Heart left ventricle (tissue), 16 donors: ENCODE measurements around the gene FMNL3. TPM values are rescaled to one million over a fixed set of nuclear protein-coding genes. Genes with fewer than 3 reads are reported as not detected.
A peak's percentile ranks its signal among the peaks of the same experiment; 100 is the strongest.

ENCODE experiments used
- ATAC-seq, 4 donors: fragments of 200-7000 bp; cut with Tn5 transposase; one replicate each; pipeline ENCODE4 v1.9.1; 2020 to 2022; ENCODE audit warnings: moderate library complexity in 4 of 4, mild to moderate bottlenecking in 3 of 4, moderate number of reproducible peaks in 1 of 4
- DNase-seq, 5 donors: peaks; one replicate each; pipeline ENCODE4 v3.0.0-alpha.2; 2020
- H3K27ac ChIP-seq, 12 donors: fragments of 200-600 bp; sonication (generic) in 4 of 12; one replicate each; pipeline versions ENCODE4 v1.5.0 to v1.8.0; 2016 to 2022; ENCODE audit warnings: mild to moderate bottlenecking in 2 of 12
- H3K27me3 ChIP-seq, 9 donors: fragments of 200-600 bp; sonication (generic) in 2 of 9; one replicate each; pipeline versions ENCODE4 v1.5.1 to v1.8.0; 2016 to 2022; ENCODE audit warnings: mild to moderate bottlenecking in 3 of 9
- H3K36me3 ChIP-seq, 9 donors: fragments of 200-600 bp; sonication (generic) in 2 of 9; one replicate each; pipeline versions ENCODE4 v1.5.0 to v1.8.0; 2018 to 2022; ENCODE audit warnings: mild to moderate bottlenecking in 2 of 9
- H3K4me1 ChIP-seq, 12 donors: fragments of 200-600 bp; sonication (generic) in 4 of 12; one replicate each; pipeline versions ENCODE4 v1.5.0 to v1.8.0; 2016 to 2022; ENCODE audit warnings: mild to moderate bottlenecking in 3 of 12
- H3K4me3 ChIP-seq, 12 donors: fragments of 200-600 bp; sonication (generic) in 4 of 12; one replicate each; pipeline versions ENCODE4 v1.5.0 to v1.8.0; 2017 to 2022; ENCODE audit warnings: mild to moderate bottlenecking in 9 of 12, moderate library complexity in 4 of 12
- H3K9me3 ChIP-seq, 12 donors: fragments of 200-600 bp; sonication (generic) in 4 of 12; one replicate each; pipeline versions ENCODE4 v1.5.0 to v1.8.0; 2016 to 2022; ENCODE audit warnings: mild to moderate bottlenecking in 1 of 12
- CTCF ChIP-seq, 12 donors: fragments of 200-600 bp; sonication (generic) in 4 of 12; IDR thresholded peaks; one replicate each; pipeline versions ENCODE4 v1.5.0 to v1.8.0; 2018 to 2022; ENCODE audit warnings: antibody characterized with exemption in 12 of 12, mild to moderate bottlenecking in 5 of 12
- POLR2A ChIP-seq, 2 donors: fragments of 450-650 bp; IDR thresholded peaks; one replicate each; pipeline ENCODE4 v1.6.1; 2017; ENCODE audit warnings: antibody characterized with exemption in 2 of 2, mild to moderate bottlenecking in 2 of 2, moderate library complexity in 2 of 2
- WGBS, 4 donors: extraction: QIAGEN DNeasy Blood & Tissue Kit in 2 of 4; methylation state at CpG; one replicate each; pipeline versions ENCODE4 v1.1.5 to v1.1.7; 2013 to 2018; 5-methylcytosine and 5-hydroxymethylcytosine counted together
- intact Hi-C, 10 donors: fragments of 100-400 bp; cut with DNase I; formaldehyde crosslinking; loops; one replicate each; pipeline versions ENCODE4 v1.11.1 to v1.14.2; 2022
- polyA plus RNA-seq, 2 donors: library from polyadenylated mRNA; stranded (reverse); fragments of 200-250 nt; gene quantifications; one replicate each; pipeline ENCODE4 v1.2.3, GENCODE V29; 2013
- total RNA-seq, 9 donors: library from RNA; depleted of rRNA in 2 of 9; stranded (reverse); fragments of >200 nt in 2 of 9; fragmentation: NEBNext Ultra II Directional in 3 of 9; extraction: Animal tissue kit (Norgen Biotek cat#: 25700) in 3 of 9; gene quantifications; one replicate each; pipeline versions ENCODE4 v1.1.0 to v1.2.4, GENCODE V29; 2016 to 2023
- donor health status: ischemic (EF 13 %, LVEDD 7.1; RV severe dilation, severe dysfunction).
- donor health status: healthy with polysubstance abuse.
- donor health status: DM: no; HTN: yes; CAD: no.
- donor health status: DM: no; HTN: no; CAD: no.
- donor health status: ischemic (EF 25% LVEDD 6.9; RV normal size, moderate dysfunction).
- donor health status: ischemic (EF 25% LVEDD 5.7; RV mildly dilated, moderate dysfunction).
- donor health status: healthy.
- donor health status: DM: yes; HTN: yes; CAD: no.
- donor health status: ischemic (EF 35%, LVEDD 5.7; RV mildly dilated, moderate dysfunction).
- donor health status: nonischemic (EF 11% LVEDD 7.7; RV severe dilation, severe dysfunction).
- donor health status: DM: yes; HTN: yes; CAD: no.
- donor health status: PGD.
- donor health status: ischemic (EF 29% LVEDD 5.4; RV normal size, mild dysfunction).
- donor health status: nonischemic (EF 23%, LVEDD 6.1; RV moderate dilation, normal function).

FMNL3 gene
- total and polyA plus RNA-seq, 11 donors = 5.9 to 33.9 (median 13.0) TPM

DNA sequence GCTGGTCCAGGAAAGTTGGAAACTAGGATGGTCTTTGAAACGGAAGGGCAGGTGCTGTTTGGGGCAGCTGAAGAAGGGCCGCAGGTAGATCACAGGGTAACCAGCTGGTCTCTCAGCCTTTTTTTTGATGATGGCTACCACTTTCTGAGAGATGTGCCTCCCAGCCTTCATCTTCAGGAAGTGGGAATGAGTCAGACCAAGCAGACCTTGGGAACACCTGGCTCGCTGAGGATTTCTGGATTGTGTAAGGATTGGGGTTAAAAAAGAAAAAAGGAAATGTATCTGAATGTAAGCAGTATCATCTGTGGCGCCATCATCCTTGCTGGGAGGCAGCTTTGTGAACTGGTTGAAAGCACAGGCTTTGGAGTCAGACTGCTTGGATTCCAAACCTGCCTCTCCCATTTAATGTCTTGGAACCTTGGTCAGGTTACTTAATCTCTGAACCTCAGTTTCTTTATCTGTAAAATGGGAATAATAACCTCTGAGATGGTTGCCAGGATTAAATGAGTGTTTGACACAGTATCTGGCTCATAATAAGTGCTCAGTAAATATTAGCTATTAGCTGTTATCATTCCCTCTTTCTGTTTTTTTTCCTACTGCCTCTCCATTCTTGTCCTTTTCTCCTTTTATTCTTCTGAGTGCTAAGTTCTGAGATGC lies 82.2 kb downstream of the FMNL3 start:
- intact Hi-C loops = loop anchor here in 3 of 10 donors (5.0 to 10.0 kb wide), 2 partner anchors 43 to 220 kb away; partner anchors contain the start of gene BCDIN3D (in 1 of the 3)
- Histone ChIP-seq H3K9me3 (no peaks in the 10 kb centered on the region), H3K4me1 (peaks cover 0 to 25% (median 16%) of the 10 kb centered on the region in 12 donors), H3K36me3 (no peaks in the 10 kb centered on the region), H3K27ac (peak overlapping the region in 1 of 12 donors; percentile 91), H3K4me3 (no peak overlapping the region), H3K27me3 (peaks cover 0 to 3% (median 0%) of the 10 kb centered on the region in 9 donors)
- DNase-seq (no peak), ATAC-seq (no peak)
- WGBS, 4 donors = 58 to 67% (median 62%) methylated on average over 4 of the region's 4 CpGs
- no peak for TF ChIP-seq POLR2A (IDR thresholded peaks at IDR 0.05)
- no peak for TF ChIP-seq CTCF (IDR thresholded peaks at IDR 0.05)

DNA sequence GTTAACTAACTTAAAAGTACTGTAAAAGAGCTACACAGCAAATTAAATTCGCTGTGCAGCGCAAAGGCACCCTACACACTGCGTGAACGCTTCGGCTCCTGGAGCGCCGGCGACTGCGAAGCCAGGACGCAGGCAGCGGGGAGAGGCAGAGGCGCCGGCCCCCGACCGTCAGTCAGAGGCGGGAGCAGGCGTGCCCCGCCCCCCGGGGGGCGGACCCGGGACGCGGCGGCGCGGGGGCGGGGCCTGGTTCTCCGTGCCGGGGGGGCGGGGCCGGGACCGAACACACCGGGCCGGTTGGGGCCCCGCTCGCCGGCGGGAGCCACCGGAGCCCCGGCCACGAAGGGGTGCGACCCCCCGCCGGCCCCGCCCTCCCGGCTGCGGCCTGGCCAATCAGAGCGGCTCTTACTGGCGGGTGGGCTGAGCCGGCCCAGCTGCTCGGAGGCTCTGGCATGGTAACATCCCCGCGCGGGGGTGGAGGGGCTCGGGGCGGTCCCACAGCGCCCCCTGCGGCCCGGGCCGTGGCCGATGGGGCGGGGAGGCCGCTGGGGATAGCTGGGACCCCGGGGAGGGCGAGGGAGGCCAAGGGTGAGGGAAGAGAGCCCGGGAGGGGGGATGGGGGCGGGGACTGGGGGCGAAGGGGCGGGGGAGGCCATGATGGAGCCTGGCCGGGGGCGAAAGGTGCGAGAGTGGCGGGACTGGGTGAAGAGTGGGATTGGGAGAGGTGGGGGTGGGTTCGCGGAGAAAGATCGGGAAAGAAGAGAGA lies 83.9 kb downstream of the FMNL3 start, which contains the start of gene PRPF40B:
PRPF40B (plus strand) TSS at position 420 of the 763 bp plus-strand sequence; CDS start at position 450, 30 bp downstream.
- intact Hi-C loops = loop anchor here in 3 of 10 donors (1.0 to 10.0 kb wide), 5 partner anchors 41 to 221 kb away; partner anchors contain the start of genes BCDIN3D (in 1 of the 3) and MCRS1 (in 1 of the 3)
- 1 to 2% (median 1%) methylated on average over 25 to 76 of the region's 76 CpGs for WGBS, 4 donors
- H3K27ac ChIP-seq = peak within 1 kb of the TSS; percentile 43 to 94 (median 84)
- peaks cover 0 to 25% (median 16%) of the 10 kb centered on the region in 12 donors for H3K4me1 ChIP-seq
- H3K4me3 ChIP-seq = peak within 1 kb of the TSS; percentile 38 to 75 (median 64)
- no peaks in the 10 kb centered on the region for H3K36me3 ChIP-seq
- DNase-seq = peak; percentile 90 to 93 (median 91)
- TF ChIP-seq POLR2A (IDR thresholded peaks at IDR 0.05) (peak; percentile 63 to 93), CTCF (IDR thresholded peaks at IDR 0.05) (peak; percentile 22 to 65 (median 44))
- peak; percentile 86 to 91 (median 90) for ATAC-seq
- H3K27me3 ChIP-seq = peaks cover 0 to 7% (median 0%) of the 10 kb centered on the region in 9 donors
- no peaks in the 10 kb centered on the region for H3K9me3 ChIP-seq

GRCh38 chr12:49622501-49623141 lies 84.6 kb downstream of the FMNL3 start:
- intact Hi-C loops = loop anchor here in 3 of 10 donors (1.0 to 10.0 kb wide), 5 partner anchors 40 to 222 kb away; partner anchors contain the start of genes BCDIN3D (in 1 of the 3) and MCRS1 (in 1 of the 3)
- Histone ChIP-seq H3K4me3 (peak overlapping the region; percentile 38 to 75 (median 64)), H3K27ac (peak overlapping the region; percentile 43 to 94 (median 84)), H3K4me1 (peaks cover 0 to 25% (median 16%) of the 10 kb centered on the region in 12 donors), H3K36me3 (no peaks in the 10 kb centered on the region), H3K9me3 (no peaks in the 10 kb centered on the region), H3K27me3 (peaks cover 0 to 7% (median 0%) of the 10 kb centered on the region in 9 donors)
- no peak for TF ChIP-seq POLR2A (IDR thresholded peaks at IDR 0.05)
- TF ChIP-seq CTCF (IDR thresholded peaks at IDR 0.05) = no peak
- 0 to 2% (median 1%) methylated on average over 18 to 22 of the region's 22 CpGs for WGBS, 4 donors
- DNase-seq (peak in 1 of 5 donors; percentile 27), ATAC-seq (peak; percentile 21 to 56 (median 45))
